Caki2 (cell line): ENCODE data around the gene PNMA6A. TPM values are rescaled to one million over a fixed set of nuclear protein-coding genes. Genes with fewer than 3 reads are reported as not detected.
"Not testable (repeated sequence)": the region's sequence is repeated elsewhere in the genome, so short reads cannot be mapped to it uniquely, and the experiment has no call there.

Experiments
- DNase-seq: peaks from one replicate; pipeline ENCODE4 v3.0.0-alpha.2; 2015; ENCODE audit warnings: low read depth
- in situ Hi-C: cut with HindIII; loops from 2 replicates; pipeline ENCODE4 v1.10.0; 2016; ENCODE audit warnings: low sequenced_read_pairs, low pct_unique_long_range_greater_than_20kb, mixed read lengths
- total RNA-seq: library from RNA; depleted of rRNA; stranded (reverse); fragments of >200 nt; shearing (Covaris generic); gene quantifications from 2 replicates; pipeline ENCODE4 v1.2.3, GENCODE V29; 2014; ENCODE audit warnings: low replicate concordance; rRNA removed

The PNMA6A gene
- 6.1 and 11.8 TPM in 2 replicates for total RNA-seq

DNA sequence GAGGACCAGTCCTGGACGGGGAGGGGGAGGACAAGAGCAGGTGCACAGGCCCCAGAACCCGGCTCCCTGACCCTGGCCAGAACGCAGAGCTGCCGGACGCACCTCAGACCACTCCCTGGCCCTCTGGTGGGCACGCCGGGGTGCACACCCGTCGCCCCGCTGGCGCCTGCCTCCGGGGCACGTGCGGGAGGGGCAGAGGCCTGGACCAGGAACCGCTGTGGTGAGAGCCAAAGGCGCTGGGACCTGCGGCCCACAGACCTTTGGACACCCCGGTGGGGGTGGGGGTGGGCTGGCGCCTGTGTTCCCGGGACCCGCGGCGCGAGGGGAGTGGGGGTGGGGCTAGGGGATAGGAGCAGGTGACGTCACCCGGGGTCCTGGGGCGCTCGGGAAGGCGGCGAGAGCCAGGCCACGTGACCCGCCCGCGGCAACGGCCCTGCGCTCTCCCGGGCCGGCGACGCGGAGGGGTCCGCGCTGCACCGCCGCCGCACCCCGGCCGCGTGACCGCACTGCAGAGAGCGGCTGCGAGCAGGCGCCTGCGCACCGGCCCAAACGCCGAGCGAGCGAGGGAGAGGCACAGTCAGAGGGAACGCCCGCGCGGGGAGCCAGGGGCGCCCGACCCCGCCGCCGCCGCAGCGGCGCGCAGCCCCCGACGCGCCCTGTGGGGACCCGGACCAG lies at the start of gene PNMA6A:
Gene PNMA6A, plus strand, starts transcription at position 546 of the 675 bp plus-strand sequence. CDS start 609 bp downstream, outside the sequence.
- in situ Hi-C loops, DNase-seq: not testable (repeated sequence)

DNA sequence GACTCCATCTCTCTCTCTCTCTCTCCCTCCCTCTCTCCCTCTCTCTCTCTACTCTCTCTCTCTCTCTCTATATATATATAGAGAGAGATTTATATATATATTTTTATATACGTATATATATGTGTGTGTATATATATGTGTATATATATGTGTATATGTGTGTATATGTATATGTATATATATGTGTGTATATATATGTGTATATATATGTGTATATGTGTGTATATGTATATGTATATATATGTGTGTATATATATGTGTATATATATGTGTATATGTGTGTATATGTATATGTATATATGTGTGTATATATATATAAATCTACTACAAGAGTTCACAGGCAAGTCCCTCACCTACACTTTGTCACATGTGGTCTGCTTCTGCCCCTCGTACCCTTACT lies 45.8 kb upstream of the PNMA6A start:
- not testable (repeated sequence) for DNase-seq

DNA sequence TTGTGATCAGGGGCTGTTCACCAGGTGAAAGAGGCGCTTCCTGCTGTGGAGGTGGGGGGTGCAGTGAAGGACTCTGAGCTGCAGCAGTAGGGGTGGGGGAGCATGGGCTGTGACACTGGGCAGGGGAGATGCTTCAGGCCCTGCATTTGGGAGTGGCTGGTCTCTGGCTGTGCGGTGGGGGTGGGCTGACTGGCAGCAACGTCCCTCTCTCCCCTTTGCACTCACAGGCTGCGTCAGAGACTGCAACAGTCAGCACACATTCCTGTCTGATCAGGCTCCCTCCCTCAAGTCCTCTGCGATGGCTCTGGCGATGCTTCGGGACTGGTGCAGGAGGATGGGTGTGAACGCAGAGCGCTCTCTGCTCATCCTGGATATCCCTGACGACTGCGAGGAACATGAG lies 43.8 kb upstream of the PNMA6A start:
- DNase-seq, in situ Hi-C loops: not testable (repeated sequence)

More for the DNA sequence above, 45.8 kb upstream of the PNMA6A start:
- in situ Hi-C loops, result not testable (repeated sequence)

DNA sequence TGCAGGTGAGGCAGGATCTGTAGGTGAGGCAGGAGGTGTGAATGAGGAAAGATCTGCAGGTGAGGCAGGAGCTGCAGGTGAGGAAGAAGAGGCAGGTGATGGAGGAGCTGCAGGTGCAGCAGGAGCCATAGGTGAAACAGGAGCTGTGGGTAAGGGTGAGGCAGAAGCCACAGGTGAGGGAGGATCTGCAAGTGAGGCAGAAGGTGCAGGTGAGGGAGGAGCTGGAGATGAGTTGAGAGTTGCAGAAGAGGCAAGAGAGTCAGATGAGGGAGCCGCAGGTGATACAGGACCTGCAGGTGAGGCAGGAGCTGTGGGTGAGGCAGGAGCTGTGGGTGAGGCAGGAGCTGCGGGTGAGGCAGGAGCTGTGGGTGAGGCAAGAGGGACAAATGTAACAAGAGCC lies 43.1 kb upstream of the PNMA6A start:
- in situ Hi-C loops, result no loop called here
- no peak for DNase-seq

DNA sequence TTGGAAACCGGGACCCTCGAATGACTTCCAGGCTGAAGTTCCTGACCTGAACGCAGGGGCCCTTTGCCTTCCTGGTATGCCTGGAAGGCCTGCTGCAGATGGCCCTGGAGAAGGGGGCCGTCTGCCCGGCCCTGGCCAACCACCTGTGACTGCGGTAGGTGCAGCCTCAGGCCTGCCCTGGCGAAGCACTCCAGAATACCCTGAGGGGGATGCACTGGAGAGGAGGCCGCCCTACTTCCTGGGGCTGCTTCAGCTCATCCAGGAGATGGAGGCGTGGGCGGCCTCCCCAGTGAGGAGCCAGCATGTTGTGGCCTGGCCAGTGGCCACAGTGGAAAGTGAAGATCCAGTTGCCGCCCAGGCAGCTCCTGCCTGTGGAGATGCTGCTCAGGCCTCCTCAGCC lies 42.4 kb upstream of the PNMA6A start:
- in situ Hi-C loops, result no loop called here
- no peak for DNase-seq

- in situ Hi-C loops, result no loop called here
- no peak for DNase-seq
These were observed 41.5 kb upstream of the PNMA6A start for GRCh38 chrX:153030801-153031200.

- in situ Hi-C loops, result no loop called here
- peak; percentile 65 for DNase-seq
These were observed 39.7 kb upstream of the PNMA6A start for GRCh38 chrX:153032397-153033118.

- DNase-seq, result no peak
- in situ Hi-C loops, result no loop called here
These were observed 23.2 kb upstream of the PNMA6A start for GRCh38 chrX:153049093-153049492.

- in situ Hi-C loops, result no loop called here
- no peak for DNase-seq
These were observed 19.7 kb upstream of the PNMA6A start for GRCh38 chrX:153052534-153052933.

- in situ Hi-C loops, result no loop called here
- DNase-seq, result no peak
These were observed 16.1 kb upstream of the PNMA6A start, which contains the start of gene PNMA3 for GRCh38 chrX:153055871-153056749. Gene PNMA3, plus strand, starts transcription at chrX:153056470. Its CDS starts 586 bp downstream, at chrX:153057056.

- DNase-seq, result no peak
- in situ Hi-C loops, result no loop called here
These were observed 15.0 kb upstream of the PNMA6A start for GRCh38 chrX:153057281-153057680.

DNA sequence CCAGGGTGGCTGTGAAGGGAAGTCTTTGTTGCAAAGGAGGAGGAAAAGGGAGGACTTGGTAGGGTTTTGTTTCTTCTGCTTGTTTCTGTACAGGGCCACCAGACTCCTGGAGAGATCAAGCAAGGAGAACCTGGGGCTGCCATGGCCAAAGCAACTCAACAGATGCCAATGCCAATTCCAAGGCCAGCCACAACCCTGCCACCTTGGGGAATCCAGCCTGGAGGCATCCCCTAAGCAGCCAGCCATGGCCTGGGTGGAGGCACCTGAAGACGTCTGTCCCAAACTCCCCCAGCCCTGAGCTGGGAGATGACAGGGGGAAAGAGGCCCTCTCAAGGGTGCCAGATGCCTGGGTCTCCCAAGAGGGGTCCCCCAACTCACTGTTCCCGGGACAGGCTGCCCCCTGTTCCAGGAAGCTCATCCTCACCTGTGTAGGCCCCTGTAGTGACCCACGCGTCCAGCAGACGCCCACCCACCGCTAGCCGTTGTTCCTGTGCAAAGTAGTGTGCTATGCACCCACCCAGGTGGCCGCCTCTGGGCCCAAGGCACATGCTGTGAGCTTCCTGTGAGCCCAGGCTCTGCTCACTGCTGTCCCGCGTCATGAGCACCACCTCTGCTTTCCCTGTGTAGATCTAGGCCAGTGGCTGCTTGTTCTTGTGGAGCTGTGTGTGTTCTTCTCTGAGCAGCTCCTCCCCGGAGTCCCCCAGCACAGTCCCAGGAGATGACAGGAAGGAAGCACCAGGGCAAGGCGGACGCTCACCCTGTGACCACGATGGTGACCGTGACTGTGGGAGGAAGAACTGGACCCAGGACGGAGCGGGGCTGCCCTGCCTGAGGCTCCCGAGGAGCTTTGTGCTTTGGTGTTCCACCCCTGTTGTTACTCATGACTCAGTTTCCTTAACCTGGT lies 12.8 kb upstream of the PNMA6A start:
- in situ Hi-C loops, result no loop called here

DNA sequence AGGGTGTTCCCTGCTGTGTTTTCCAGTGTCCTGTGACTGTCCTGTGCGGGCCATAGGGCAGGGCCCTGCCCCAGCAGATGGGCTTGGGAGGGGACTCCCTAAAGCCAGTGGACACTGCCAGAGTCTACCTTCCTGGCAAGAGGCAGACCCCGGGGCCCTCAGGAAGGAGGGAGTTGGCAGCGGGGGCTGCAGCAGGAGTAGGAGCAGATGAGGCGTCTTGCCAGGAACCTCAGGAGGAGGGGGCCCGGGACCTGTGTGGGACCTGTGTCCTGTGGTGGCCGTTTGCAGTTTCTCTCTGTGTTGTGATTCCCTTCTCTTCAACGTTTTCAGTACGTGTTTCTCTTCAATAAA lies 12.2 kb upstream of the PNMA6A start:
- in situ Hi-C loops, result no loop called here
- no peak for DNase-seq

More for the DNA sequence above, 12.8 kb upstream of the PNMA6A start:
- no peak for DNase-seq

- no peak for DNase-seq
- in situ Hi-C loops, result no loop called here
These were observed 10.5 kb upstream of the PNMA6A start for GRCh38 chrX:153061732-153062131.

- in situ Hi-C loops, result no loop called here
These were observed 8.9 kb upstream of the PNMA6A start for GRCh38 chrX:153063315-153063714.

DNA sequence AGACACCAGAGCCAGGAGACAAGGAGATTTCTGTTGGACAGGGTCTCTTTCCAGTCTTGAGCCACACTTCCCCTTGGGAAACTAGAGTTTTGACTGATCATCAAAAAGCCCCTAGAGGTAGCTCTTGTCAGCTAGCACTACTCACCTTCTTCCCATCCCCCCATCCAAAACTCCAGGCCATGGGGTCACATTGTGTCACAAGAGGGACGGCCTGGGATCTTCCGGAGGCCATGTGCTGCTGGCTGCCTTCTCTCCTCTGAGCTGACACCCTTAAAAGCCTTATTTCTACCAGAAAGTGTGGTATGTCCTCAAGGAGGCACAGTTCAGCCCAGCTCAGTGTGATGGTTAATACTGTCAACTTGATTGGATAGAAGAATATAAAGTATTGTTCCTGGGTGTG lies 8.2 kb upstream of the PNMA6A start:
- in situ Hi-C loops, result no loop called here
- no peak for DNase-seq

More at GRCh38 chrX:153063315-153063714, 8.9 kb upstream of the PNMA6A start:
- no peak for DNase-seq

DNA sequence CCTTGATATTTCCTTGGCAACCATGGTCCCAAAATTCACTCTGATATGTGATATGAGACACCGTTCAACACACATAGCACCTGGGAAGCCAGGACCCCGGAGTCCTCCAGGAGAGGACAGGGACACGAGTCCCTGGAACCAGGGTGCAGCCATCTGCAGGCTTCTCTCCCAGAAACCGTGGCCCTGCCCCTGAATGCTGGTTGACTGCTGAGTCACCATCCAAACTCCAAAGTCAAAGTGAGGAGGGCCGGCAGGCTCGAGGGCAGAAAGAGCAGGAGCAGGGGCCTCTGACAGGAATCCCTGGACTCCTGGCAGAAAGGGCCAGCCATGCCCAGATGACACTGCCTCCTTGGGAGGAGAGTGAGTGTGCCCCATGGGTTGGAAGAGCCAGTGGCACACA lies 6.9 kb upstream of the PNMA6A start:
- DNase-seq, result no peak
- in situ Hi-C loops, result no loop called here

GRCh38 chrX:153066402-153066801 lies 5.9 kb upstream of the PNMA6A start:
- DNase-seq, in situ Hi-C loops: not testable (repeated sequence)
